Panc1 (cell line): ENCODE results near the gene MACROD2. TPM values are rescaled to one million over a fixed set of nuclear protein-coding genes. Genes with fewer than 3 reads are reported as not detected.

ENCODE experiments used
- ATAC-seq: fragments of 200-7000 bp; cut with Tn5 transposase; 2 replicates; pipeline ENCODE4 v1.9.1; 2020; ENCODE audit warnings: mild to moderate bottlenecking, moderate library complexity
- BruUV-seq: library from RNA; stranded (reverse); fragments of 400-500 nt; replicated peaks from 2 replicates; lab custom pipeline; 2021; lab: Mats Ljungman, UMichigan
- CTCF ChIA-PET: fragments of 300-600 bp; sonication (Branson Sonifier 250); formaldehyde crosslinking; loops from one replicate; lab custom pipeline; 2022; ENCODE audit warnings: antibody characterized with exemption; lab: Charles Lee
- POLR2A ChIA-PET: fragments of 300-600 bp; sonication (Branson Sonifier 250); formaldehyde crosslinking; loops from one replicate; lab custom pipeline; 2022; ENCODE audit warnings: antibody characterized with exemption; lab: Charles Lee
- DNase-seq: peaks from one replicate; pipeline ENCODE4 v3.0.0-alpha.2; 2010; ENCODE audit warnings: low read depth, low spot score
- H3K27ac ChIP-seq: 2 replicates; pipeline ENCODE4 v1.5.1; 2011; ENCODE audit warnings: mild to moderate bottlenecking, low read length, inconsistent platforms
- H3K27me3 ChIP-seq: fragments of 200-500 bp; sonication (Bioruptor generic); 2 replicates; pipeline ENCODE4 v1.6.0; 2014; ENCODE audit warnings: low read length, inconsistent platforms; ENCODE audit not compliant: control insufficient read depth, insufficient read depth
- H3K36me3 ChIP-seq: fragments of 200-500 bp; sonication (Bioruptor generic); 2 replicates; pipeline ENCODE4 v1.5.1; 2014; ENCODE audit warnings: inconsistent platforms, mild to moderate bottlenecking, low read length, moderate library complexity; ENCODE audit not compliant: control insufficient read depth, insufficient read depth
- H3K4me1 ChIP-seq: 2 replicates; pipeline ENCODE4 v1.5.1; 2011; ENCODE audit warnings: inconsistent platforms, mild to moderate bottlenecking, low read length, moderate library complexity; ENCODE audit not compliant: control insufficient read depth, insufficient read depth
- H3K4me3 ChIP-seq, 2 experiments: 2 replicates each; pipeline ENCODE4 v1.5.1; 2011 to 2012; ENCODE audit warnings: low read depth in 2 of 2, low read length in 2 of 2, mild to moderate bottlenecking in 2 of 2, inconsistent platforms in 1 of 2, moderate library complexity in 1 of 2
- H3K9me3 ChIP-seq: fragments of 200-500 bp; sonication (Bioruptor generic); 2 replicates; pipeline ENCODE4 v1.5.1; 2014; ENCODE audit warnings: low read depth, mild to moderate bottlenecking, inconsistent platforms, low read length, moderate library complexity; ENCODE audit not compliant: control insufficient read depth, insufficient read depth
- POLR2AphosphoS5 ChIP-seq: IDR thresholded peaks from 2 replicates; pipeline ENCODE4 v1.6.1; 2012; ENCODE audit warnings: mild to moderate bottlenecking, low read depth, low read length, moderate library complexity
- SIN3A ChIP-seq: IDR thresholded peaks from 2 replicates; pipeline ENCODE4 v1.6.1; 2012; ENCODE audit warnings: low read depth, mild to moderate bottlenecking, low read length, moderate library complexity, borderline replicate concordance; ENCODE audit not compliant: insufficient read depth
- TCF7L2 ChIP-seq: IDR thresholded peaks from 2 replicates; pipeline ENCODE4 v1.6.1; 2011; ENCODE audit warnings: mild to moderate bottlenecking, low read depth, low read length, inconsistent platforms
- in situ Hi-C: cut with HindIII; loops from 2 replicates; pipeline ENCODE4 v1.10.0; 2016; ENCODE audit warnings: low sequenced_read_pairs, low pct_unique_long_range_greater_than_20kb
- intact Hi-C: fragments of 100-400 bp; cut with micrococcal nuclease; formaldehyde crosslinking; loops from one replicate; pipeline ENCODE4 v1.10.0; 2022; ENCODE audit not compliant: unreplicated experiment
- total RNA-seq: library from RNA; stranded (reverse); gene quantifications from one replicate; pipeline ENCODE4 v1.2.1, GENCODE V29; 2021; ENCODE audit not compliant: unreplicated experiment
- TF ChIP-seq, protein P1 (sequence below): fragments of 450-650 bp; IDR thresholded peaks from 2 replicates; pipeline ENCODE4 v1.5.1; 2017; ENCODE audit warnings: mild to moderate bottlenecking
- TF ChIP-seq, protein P2 (sequence below), 2 experiments: IDR thresholded peaks; 2 replicates each; pipeline ENCODE4 v1.6.1; 2011 to 2012; ENCODE audit warnings: low read depth in 2 of 2, control low read depth in 1 of 2, low read length in 1 of 2, mild to moderate bottlenecking in 1 of 2, moderate library complexity in 1 of 2; ENCODE audit not compliant: insufficient read depth in 1 of 2

The MACROD2 gene
- total RNA-seq, 1 experiment from 2014 or later = 1.2 TPM

DNA sequence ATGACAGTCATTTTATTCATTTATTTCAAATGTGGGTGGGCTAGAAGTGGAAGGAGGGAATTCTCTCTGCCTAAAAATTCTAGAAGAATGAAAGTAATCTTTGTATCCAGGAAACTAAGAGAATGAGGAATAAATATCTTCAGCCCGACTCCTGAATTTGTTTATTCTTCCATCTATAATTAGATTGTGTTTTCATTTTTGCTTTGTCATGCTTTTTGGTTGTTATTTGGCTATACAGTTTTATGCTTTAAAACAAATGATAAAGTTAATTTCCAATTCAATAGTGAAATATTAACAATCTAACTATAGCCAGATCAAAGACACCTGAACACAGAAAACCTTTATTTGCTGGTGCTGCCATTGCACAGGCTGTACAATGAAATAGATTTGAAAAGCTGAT, 2056.7 kb downstream of the MACROD2 start:
- no peaks in the 10 kb centered on the region for H3K9me3 ChIP-seq
- no TSS peak for BruUV-seq
- ChIA-PET CTCF (no interaction called here), POLR2A (no interaction called here)
- no peak for TF ChIP-seq TCF7L2
- TF ChIP-seq, protein P1, sequence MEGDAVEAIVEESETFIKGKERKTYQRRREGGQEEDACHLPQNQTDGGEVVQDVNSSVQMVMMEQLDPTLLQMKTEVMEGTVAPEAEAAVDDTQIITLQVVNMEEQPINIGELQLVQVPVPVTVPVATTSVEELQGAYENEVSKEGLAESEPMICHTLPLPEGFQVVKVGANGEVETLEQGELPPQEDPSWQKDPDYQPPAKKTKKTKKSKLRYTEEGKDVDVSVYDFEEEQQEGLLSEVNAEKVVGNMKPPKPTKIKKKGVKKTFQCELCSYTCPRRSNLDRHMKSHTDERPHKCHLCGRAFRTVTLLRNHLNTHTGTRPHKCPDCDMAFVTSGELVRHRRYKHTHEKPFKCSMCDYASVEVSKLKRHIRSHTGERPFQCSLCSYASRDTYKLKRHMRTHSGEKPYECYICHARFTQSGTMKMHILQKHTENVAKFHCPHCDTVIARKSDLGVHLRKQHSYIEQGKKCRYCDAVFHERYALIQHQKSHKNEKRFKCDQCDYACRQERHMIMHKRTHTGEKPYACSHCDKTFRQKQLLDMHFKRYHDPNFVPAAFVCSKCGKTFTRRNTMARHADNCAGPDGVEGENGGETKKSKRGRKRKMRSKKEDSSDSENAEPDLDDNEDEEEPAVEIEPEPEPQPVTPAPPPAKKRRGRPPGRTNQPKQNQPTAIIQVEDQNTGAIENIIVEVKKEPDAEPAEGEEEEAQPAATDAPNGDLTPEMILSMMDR = no peak
- no peak for TF ChIP-seq POLR2AphosphoS5
- TF ChIP-seq, protein P2, sequence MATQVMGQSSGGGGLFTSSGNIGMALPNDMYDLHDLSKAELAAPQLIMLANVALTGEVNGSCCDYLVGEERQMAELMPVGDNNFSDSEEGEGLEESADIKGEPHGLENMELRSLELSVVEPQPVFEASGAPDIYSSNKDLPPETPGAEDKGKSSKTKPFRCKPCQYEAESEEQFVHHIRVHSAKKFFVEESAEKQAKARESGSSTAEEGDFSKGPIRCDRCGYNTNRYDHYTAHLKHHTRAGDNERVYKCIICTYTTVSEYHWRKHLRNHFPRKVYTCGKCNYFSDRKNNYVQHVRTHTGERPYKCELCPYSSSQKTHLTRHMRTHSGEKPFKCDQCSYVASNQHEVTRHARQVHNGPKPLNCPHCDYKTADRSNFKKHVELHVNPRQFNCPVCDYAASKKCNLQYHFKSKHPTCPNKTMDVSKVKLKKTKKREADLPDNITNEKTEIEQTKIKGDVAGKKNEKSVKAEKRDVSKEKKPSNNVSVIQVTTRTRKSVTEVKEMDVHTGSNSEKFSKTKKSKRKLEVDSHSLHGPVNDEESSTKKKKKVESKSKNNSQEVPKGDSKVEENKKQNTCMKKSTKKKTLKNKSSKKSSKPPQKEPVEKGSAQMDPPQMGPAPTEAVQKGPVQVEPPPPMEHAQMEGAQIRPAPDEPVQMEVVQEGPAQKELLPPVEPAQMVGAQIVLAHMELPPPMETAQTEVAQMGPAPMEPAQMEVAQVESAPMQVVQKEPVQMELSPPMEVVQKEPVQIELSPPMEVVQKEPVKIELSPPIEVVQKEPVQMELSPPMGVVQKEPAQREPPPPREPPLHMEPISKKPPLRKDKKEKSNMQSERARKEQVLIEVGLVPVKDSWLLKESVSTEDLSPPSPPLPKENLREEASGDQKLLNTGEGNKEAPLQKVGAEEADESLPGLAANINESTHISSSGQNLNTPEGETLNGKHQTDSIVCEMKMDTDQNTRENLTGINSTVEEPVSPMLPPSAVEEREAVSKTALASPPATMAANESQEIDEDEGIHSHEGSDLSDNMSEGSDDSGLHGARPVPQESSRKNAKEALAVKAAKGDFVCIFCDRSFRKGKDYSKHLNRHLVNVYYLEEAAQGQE (IDR thresholded peaks at IDR 0.05; ENCODE audit: insufficient read depth in 1 of 2, low read depth in 2 of 2, low read length in 1 of 2) = no peak
- TF ChIP-seq SIN3A = no peak
- intact Hi-C loops = no loop called here
- DNase-seq (no peak), ATAC-seq (no peak)
- no peaks in the 10 kb centered on the region for H3K36me3 ChIP-seq
- H3K4me3 ChIP-seq = no peak overlapping the region
- 0 out of 2 replicates have a peak, but pooled peaks cover 2% of the 10 kb centered on the region for H3K27me3 ChIP-seq
- H3K4me1 ChIP-seq = no peaks in the 10 kb centered on the region
- H3K27ac ChIP-seq = no peak overlapping the region
- in situ Hi-C loops = no loop called here

DNA sequence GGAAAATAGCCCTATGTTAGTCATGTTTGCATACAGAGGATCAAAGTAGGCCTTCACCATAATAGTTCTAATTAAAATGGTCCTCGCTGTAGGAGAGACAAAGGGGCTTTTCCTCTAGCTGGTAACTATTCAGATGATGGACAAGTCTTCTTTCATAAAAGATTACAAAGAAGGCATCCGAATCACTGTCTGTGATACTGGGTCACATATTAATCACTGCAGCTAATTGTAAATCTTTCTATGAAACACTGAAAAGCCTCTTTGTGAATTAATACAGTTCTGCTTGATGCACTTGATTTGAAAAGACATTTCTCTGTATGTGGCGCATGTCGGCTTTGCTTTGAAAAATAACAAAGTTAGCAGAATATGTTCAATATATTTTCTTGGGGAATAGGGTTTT, 2057.1 kb downstream of the MACROD2 start:
- Histone ChIP-seq H3K4me1 (no peaks in the 10 kb centered on the region), H3K27ac (no peak overlapping the region), H3K4me3 (no peak overlapping the region), H3K27me3 (0 out of 2 replicates have a peak, but pooled peaks cover 2% of the 10 kb centered on the region), H3K36me3 (no peaks in the 10 kb centered on the region), H3K9me3 (no peaks in the 10 kb centered on the region)
- ATAC-seq (no peak), DNase-seq (no peak)
- TF ChIP-seq, protein P2 (IDR thresholded peaks at IDR 0.05; ENCODE audit: insufficient read depth in 1 of 2, low read depth in 2 of 2, low read length in 1 of 2) = no peak
- TF ChIP-seq, protein P1 = no peak
- no peak for TF ChIP-seq SIN3A
- no peak for TF ChIP-seq TCF7L2
- TF ChIP-seq POLR2AphosphoS5 = no peak
- in situ Hi-C loops = no loop called here
- intact Hi-C loops = no loop called here
- ChIA-PET CTCF (no interaction called here), POLR2A (no interaction called here)
- no TSS peak for BruUV-seq
